CD1c-positive myeloid dendritic cell (primary cell): Measurements from ENCODE around the gene SMIM3.
"Not testable (repeated sequence)": the region's sequence is repeated elsewhere in the genome, so short reads cannot be mapped to it uniquely, and the experiment has no call there.

Experiments
- DNase-seq: peaks from one replicate; pipeline ENCODE4 v3.0.0-alpha.2; 2016; ENCODE audit errors: extremely low spot score

The SMIM3 gene

GRCh38 chr5:150793423-150793888, 14.9 kb downstream of the SMIM3 start:
- peak; percentile 53 for DNase-seq

DNA sequence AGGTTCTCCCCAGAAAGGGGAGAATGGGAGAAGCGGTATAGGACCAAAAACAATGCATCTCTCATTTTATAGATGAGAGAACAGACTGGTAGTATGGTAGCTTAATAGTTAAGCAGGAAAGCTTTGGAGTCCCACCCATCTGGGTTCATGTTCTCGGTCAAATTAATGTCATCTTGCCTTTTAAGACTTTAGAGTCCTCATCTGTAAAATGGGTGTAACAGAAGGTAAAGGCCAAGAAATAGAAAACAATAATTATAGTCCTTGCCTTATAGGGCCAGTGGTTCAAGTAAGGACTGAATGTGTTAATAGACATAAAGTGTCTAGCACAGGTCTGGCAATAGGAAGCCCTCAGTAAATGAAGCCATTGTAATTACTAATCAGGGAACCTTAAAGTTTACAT, 16.4 kb downstream of the SMIM3 start:
- no peak for DNase-seq

DNA sequence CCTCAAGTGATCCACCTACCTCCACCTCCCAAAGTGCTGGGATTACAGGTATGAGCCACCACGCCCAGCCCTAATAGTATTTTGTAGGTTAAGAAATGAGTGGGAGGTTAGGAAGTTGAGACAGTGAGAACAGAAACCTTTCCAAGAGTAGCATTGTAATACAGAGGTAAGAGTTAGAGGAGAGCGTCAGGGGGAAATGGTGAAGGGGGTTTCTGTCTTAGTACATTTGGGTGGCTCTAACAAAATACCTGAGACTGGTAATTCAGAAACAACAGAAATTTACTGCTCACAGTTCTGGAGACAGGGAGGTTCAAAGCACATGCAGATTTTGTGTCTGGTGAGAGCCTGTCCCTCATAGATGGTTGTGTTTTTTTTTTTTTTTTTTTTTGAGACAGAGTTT, 18.8 kb downstream of the SMIM3 start:
- no peak for DNase-seq

DNA sequence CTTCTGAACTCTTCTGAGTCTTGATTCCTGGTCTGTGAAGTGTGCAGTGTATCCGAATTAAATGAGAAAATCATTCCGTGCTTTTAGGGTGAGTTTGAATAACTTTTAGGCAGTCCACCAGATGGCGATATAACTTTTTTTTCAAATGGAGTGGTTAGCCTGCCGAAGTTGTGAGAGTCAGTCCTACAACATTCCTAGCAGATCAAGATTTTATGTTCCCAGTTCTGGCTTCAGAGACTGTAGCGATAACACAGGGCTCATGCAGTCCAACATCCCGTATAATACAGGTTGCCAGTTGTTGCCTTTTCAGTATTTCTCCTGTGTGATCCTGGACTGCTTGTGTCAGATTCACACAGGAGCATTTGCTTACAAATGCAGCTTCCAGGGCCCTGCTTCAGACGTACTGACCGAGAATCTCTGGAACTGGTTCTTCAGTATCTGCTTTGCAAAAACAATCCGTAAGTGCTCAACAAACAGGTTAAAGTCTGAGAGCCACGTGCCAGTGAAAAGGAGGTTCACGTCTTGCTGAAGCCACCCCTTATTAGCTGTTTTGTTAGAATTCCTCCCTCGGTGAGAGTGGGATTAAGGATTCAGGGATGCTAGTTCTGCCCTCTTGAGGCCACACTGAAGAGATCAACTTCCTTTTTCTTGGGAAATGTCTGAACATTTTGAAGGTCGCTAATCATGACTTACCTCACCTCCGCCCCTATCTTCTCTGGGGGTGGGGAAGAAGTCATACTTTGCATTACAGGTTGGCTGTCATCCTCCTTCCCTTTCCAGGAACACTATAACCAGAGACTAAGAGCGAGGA, 22.8 kb downstream of the SMIM3 start:
- peak; percentile 70 for DNase-seq

DNA sequence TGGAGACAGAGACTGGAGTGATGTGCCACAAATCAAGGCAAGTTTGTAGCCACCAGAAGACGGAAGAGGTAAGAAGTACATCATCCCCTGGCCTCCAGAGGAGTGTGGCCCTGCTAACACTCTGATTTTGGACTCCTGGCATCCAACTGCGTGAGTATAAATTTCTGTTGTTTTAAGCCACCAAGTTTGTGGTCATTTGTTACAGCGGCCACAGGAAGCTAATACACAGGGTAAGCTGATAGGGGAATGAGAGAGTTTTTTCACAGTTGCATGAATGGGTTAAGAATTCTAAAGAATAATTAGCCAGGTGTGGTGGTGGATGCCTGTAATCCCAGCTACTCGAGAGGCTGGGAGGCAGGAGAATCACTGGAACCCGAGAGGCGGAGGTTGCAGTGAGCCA, 25.8 kb downstream of the SMIM3 start:
- no peak for DNase-seq

GRCh38 chr5:150809363-150809762, 30.8 kb downstream of the SMIM3 start:
- no peak for DNase-seq

DNA sequence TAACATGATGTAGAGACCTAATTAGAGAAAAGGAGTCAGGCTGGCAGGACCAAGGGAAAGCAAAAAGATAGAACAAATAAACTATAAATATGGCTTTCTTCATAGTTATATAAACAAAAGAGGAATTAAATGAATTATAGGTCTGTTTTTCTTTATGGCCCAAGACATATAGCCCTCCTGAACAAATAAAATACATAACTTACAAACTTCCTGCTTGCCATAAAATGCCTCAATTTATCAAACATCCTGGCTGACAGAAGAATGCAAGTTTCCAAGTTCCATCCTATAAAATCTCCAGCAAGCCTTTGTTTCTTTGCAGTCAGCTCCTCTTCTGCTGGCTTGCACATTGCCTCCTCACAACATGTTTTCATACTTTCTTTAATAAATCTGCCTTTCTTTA, 36.5 kb downstream of the SMIM3 start:
- DNase-seq = no peak

GRCh38 chr5:150816946-150817345, 38.4 kb downstream of the SMIM3 start:
- DNase-seq = no peak

- no peak for DNase-seq
Observed at GRCh38 chr5:150829744-150830143, 51.2 kb downstream of the SMIM3 start.

- DNase-seq = not testable (repeated sequence)
Observed at GRCh38 chr5:150831821-150832220, 53.3 kb downstream of the SMIM3 start.

DNA sequence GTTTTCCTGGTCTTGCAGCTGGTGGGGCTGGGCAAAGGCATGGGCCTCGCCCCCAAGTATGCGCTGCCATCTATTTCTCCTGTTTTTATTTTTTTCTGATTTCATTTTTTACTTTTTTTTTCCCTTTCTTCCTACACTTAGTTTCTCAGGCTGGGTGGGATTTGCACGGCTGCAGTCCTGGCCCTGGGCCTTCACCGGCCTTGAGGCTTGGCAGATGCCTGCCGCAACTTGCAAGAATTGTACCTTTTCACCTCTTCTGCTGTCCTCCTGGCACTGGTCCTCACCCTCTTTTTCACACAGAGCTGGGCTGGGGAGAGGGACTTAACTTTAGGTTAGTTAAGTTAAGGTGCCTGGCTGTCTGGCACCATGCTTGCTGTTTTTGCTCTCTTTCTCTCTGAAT, 57.5 kb downstream of the SMIM3 start:
- DNase-seq = no peak

GRCh38 chr5:150836703-150837102, 58.1 kb downstream of the SMIM3 start:
- DNase-seq = no peak

DNA sequence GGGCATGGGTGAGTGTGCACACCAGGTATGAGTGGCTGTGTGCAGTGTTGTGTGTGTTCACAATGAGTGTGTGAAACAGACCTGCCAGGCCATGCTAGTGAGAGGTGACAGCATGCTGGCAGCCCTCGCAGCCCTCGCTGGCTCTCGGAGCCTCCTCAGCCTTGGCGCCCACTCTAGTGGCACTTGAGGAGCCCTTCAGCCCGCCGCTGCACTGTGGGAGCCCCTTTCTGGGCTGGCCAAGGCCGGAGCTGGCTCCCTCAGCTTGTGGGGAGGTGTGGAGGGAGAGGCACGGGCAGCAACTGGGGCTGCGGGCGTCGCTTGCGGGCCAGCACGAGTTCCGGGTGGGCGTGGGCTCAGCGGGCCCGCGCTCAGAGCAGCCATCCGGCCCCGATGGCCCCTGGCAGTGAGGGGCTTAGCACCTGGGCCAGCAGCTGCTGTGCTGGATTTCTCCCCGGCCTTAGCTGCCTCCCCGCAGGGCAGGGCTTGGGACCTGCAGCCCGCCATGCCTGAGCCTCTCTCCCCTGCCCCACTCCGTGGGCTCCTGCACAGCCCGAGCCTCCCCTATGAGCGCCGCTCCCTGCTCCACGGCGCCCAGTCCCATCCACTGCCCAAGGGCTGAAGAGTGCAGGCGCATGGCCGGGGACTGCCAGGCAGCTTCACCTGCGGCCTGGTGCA, 66.8 kb downstream of the SMIM3 start:
- not testable (repeated sequence) for DNase-seq

- DNase-seq = not testable (repeated sequence)
Observed at GRCh38 chr5:150846308-150846653, 67.7 kb downstream of the SMIM3 start, which contains the start of gene IRGM. TSS of gene IRGM (plus strand) at chr5:150846521. CDS start at chr5:150848124, 1,603 bp downstream.
